Measurements from ENCODE around the gene PPP1R7. TPM values are rescaled to one million over a fixed set of nuclear protein-coding genes. Genes with fewer than 3 reads are reported as not detected.

Gene PPP1R7
- total RNA-seq, 3 donors from 2014 or later = 66.3 to 74.1 (median 73.7) TPM

GRCh38 chr2:241141214-241141770, 9.0 kb upstream of the PPP1R7 start:
- DNase-seq = no peak
- Mint-ChIP-seq H3K27me3 (ENCODE audit: low read depth) (no peaks in the 10 kb centered on the region), H3K9me3 (no peaks in the 10 kb centered on the region), H3K36me3 (ENCODE audit: insufficient read depth) (peaks cover 19% of the 10 kb centered on the region), H3K4me1 (ENCODE audit: low read depth) (no peaks in the 10 kb centered on the region), H3K4me3 (no peak overlapping the region)
- no peak for ATAC-seq

DNA sequence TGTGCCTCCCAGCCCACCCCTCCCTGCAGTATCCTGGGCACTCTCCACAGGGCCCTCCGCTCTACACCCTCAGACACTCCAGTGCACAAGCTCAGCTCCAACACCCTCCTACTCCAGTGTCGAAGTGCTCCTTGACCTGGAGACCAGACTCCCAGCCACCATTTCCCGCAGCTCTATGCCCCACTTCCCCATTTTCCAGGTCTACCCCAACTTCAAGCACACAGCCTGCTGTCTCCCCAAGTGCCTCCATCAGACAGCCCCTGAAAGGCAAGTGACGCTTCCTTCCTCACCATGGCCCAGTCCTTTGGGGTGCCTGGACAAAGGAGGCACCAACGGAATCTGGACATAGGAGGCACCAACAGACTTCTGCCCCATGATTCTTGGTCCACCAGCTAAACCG, 8.2 kb upstream of the PPP1R7 start:
- H3K27me3 Mint-ChIP-seq (ENCODE audit: low read depth) = no peaks in the 10 kb centered on the region
- no peaks in the 10 kb centered on the region for H3K9me3 Mint-ChIP-seq
- H3K4me3 Mint-ChIP-seq = no peak overlapping the region
- H3K36me3 Mint-ChIP-seq (ENCODE audit: insufficient read depth) = peaks cover 19% of the 10 kb centered on the region
- ATAC-seq (no peak), DNase-seq (no peak)
- H3K4me1 Mint-ChIP-seq (ENCODE audit: low read depth) = no peaks in the 10 kb centered on the region

DNA sequence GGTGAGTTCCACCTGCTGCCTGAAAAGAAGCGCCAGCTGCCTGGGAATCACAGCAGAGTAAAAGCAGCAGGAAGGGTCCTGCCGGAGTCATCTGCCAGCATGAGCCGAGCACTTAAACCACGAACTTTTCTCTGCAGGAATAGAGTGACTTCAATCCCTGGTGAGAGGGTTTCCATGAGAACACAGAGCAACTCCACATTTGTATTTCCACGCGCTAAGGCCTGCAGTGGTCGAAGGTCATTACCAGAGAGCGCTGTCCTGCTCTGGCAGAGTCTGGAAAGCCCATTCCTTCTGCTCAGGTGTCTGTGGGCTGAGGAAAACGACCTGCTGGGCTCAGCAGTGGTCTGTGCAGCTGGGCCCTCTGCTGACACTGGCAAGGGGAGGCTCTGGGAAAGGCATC, 7.7 kb upstream of the PPP1R7 start:
- no peaks in the 10 kb centered on the region for H3K9me3 Mint-ChIP-seq
- peaks cover 19% of the 10 kb centered on the region for H3K36me3 Mint-ChIP-seq (ENCODE audit: insufficient read depth)
- DNase-seq (no peak), ATAC-seq (no peak)
- no peak overlapping the region for H3K4me3 Mint-ChIP-seq
- no peaks in the 10 kb centered on the region for H3K27me3 Mint-ChIP-seq (ENCODE audit: low read depth)
- H3K4me1 Mint-ChIP-seq (ENCODE audit: low read depth) = no peaks in the 10 kb centered on the region

- H3K9me3 Mint-ChIP-seq = no peaks in the 10 kb centered on the region
- H3K4me1 Mint-ChIP-seq (ENCODE audit: low read depth) = peaks cover 22% of the 10 kb centered on the region
- H3K27me3 Mint-ChIP-seq (ENCODE audit: low read depth) = no peaks in the 10 kb centered on the region
- H3K36me3 Mint-ChIP-seq (ENCODE audit: insufficient read depth) = peaks cover 10% of the 10 kb centered on the region
- DNase-seq (no peak), ATAC-seq (no peak)
- H3K4me3 Mint-ChIP-seq = no peak overlapping the region
These were observed 4.0 kb upstream of the PPP1R7 start for GRCh38 chr2:241146286-241146685.

DNA sequence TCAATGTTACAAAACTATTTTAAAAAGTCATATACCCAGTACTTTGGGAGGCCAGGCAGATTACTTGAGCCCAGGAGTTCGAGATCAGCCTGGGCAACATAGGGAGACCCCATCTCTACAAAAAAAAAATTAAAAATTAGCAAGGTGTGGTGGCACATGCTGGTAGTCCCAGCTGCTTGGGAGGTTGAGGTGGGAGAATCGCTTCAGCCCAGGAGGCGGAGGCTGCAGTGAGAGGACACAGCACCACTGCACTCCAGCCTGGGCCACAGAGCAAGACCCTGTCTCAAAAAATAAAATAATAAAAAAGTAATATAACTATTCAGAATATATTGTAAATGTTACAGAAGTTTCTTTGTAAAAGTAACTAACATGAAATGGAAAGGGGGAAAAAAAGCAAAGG, 2.9 kb upstream of the PPP1R7 start:
- peaks cover 33% of the 10 kb centered on the region for H3K4me1 Mint-ChIP-seq (ENCODE audit: low read depth)
- peaks cover 4% of the 10 kb centered on the region for H3K36me3 Mint-ChIP-seq (ENCODE audit: insufficient read depth)
- H3K4me3 Mint-ChIP-seq = no peak overlapping the region
- DNase-seq (no peak), ATAC-seq (no peak)
- H3K9me3 Mint-ChIP-seq = no peaks in the 10 kb centered on the region
- no peaks in the 10 kb centered on the region for H3K27me3 Mint-ChIP-seq (ENCODE audit: low read depth)

DNA sequence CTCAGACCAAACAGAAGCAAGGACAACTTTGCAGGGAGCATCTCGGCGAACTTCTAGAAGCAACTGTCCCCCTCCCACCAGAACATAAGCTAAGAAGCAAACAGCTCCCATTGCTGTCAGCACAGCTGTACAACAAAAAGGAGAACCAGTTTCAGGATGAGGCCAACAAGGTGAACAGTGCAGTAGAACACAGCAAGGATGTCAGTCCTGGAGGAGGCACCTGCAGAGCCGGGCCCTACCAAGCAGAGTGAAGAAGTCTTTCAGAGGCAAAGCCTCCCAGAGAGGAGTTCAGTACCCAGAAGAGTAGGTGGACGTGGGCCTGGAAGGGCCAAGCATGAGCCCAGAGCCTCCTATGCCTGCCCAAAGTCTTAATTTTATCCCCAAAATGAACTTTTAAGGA, 2.0 kb upstream of the PPP1R7 start:
- no peaks in the 10 kb centered on the region for H3K27me3 Mint-ChIP-seq (ENCODE audit: low read depth)
- ATAC-seq (no peak), DNase-seq (no peak)
- H3K9me3 Mint-ChIP-seq = no peaks in the 10 kb centered on the region
- peak overlapping the region; percentile 97 for H3K4me3 Mint-ChIP-seq
- H3K4me1 Mint-ChIP-seq (ENCODE audit: low read depth) = peaks cover 36% of the 10 kb centered on the region
- no peaks in the 10 kb centered on the region for H3K36me3 Mint-ChIP-seq (ENCODE audit: insufficient read depth)

GRCh38 chr2:241148891-241149674, 1.2 kb upstream of the PPP1R7 start, which contains the start of gene PASK:
PASK (minus strand) TSS chr2:241149472; CDS start chr2:241143032, 6,440 bp downstream.
- Mint-ChIP-seq H3K27me3 (ENCODE audit: low read depth) (no peaks in the 10 kb centered on the region), H3K9me3 (no peaks in the 10 kb centered on the region), H3K4me3 (peak within 1 kb of the TSS; percentile 97), H3K36me3 (ENCODE audit: insufficient read depth) (no peaks in the 10 kb centered on the region), H3K4me1 (ENCODE audit: low read depth) (peaks cover 40% of the 10 kb centered on the region)
- ATAC-seq (peak; percentile 85 to 87), DNase-seq (peak; percentile 88)

DNA sequence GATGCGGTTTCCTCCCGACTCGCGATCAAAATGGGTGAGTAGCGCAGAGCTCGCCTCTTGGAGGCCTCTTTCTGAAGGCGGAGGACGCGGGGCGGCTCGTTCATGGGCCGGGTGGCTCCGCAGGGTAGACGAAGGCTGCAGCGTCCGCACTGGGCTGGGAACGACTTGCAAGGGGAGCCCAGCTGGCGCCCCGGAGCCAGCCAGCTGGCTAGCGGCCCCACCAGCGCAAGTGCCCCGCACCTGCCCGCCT, 667 bp upstream of the PPP1R7 start:
- no peak for ATAC-seq
- no peaks in the 10 kb centered on the region for H3K36me3 Mint-ChIP-seq (ENCODE audit: insufficient read depth)
- H3K27me3 Mint-ChIP-seq (ENCODE audit: low read depth) = no peaks in the 10 kb centered on the region
- H3K9me3 Mint-ChIP-seq = no peaks in the 10 kb centered on the region
- peak overlapping the region; percentile 97 for H3K4me3 Mint-ChIP-seq
- no peak for DNase-seq
- H3K4me1 Mint-ChIP-seq (ENCODE audit: low read depth) = peaks cover 40% of the 10 kb centered on the region

DNA sequence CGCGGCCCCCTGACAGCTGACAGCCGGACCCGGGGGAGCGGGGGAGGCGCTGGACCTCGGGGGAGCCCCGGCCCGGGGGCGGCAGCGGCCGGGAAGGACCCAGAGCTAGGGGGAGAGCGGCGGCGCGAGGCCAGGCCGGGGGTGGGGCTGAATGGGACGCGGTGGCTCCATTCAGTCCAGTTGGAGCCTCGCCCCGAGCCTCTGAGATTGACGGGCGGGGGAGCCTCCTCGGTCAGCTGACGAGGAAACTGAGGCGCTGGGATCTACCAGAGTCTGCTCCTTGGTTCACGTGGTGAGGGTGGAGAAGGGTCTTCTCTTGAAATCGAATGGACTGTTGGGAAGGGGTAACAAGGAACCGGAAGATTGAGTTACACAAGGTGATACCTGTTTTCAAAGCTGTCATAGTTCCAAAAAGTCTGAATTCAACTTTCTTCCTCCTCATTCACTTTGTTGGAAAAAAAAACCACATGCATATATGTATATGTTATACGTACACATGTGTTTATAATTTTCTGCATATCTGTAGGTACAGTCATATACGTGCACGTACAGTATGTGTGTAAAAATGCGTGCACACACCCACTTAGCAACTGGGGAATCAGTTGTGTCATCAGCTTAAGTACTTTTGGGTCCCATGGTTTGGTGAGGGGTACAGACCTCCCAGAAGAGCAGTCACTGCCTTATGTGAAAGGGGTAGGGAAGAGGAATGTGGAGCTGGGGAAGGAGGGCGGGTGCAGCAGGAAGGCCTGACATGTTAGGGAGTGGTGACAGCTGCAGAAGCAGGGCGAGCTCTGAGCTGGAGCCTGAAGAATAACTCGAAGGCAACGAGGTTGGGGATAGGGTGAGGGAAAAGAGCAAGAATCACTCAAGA, 628 bp downstream of the PPP1R7 start:
- H3K4me1 Mint-ChIP-seq (ENCODE audit: low read depth) = peaks cover 46% of the 10 kb centered on the region
- peak in 1 of 2 donors; percentile 2 for ATAC-seq

GRCh38 chr2:241151934-241152660, 1.8 kb downstream of the PPP1R7 start:
- H3K9me3 Mint-ChIP-seq = no peaks in the 10 kb centered on the region
- ATAC-seq (no peak), DNase-seq (no peak)
- H3K4me3 Mint-ChIP-seq = peak overlapping the region; percentile 97
- H3K36me3 Mint-ChIP-seq (ENCODE audit: insufficient read depth) = no peaks in the 10 kb centered on the region
- H3K27me3 Mint-ChIP-seq (ENCODE audit: low read depth) = no peaks in the 10 kb centered on the region
- peaks cover 52% of the 10 kb centered on the region for H3K4me1 Mint-ChIP-seq (ENCODE audit: low read depth)

More for the DNA sequence above, 628 bp downstream of the PPP1R7 start:
- Mint-ChIP-seq H3K9me3 (no peaks in the 10 kb centered on the region), H3K4me3 (peak overlapping the region; percentile 97), H3K36me3 (ENCODE audit: insufficient read depth) (no peaks in the 10 kb centered on the region), H3K27me3 (ENCODE audit: low read depth) (no peaks in the 10 kb centered on the region)
- DNase-seq = no peak

GRCh38 chr2:241153616-241154015, 3.3 kb downstream of the PPP1R7 start:
- Mint-ChIP-seq H3K4me1 (ENCODE audit: low read depth) (peaks cover 47% of the 10 kb centered on the region), H3K27me3 (ENCODE audit: low read depth) (no peaks in the 10 kb centered on the region), H3K36me3 (ENCODE audit: insufficient read depth) (peaks cover 7% of the 10 kb centered on the region), H3K9me3 (no peaks in the 10 kb centered on the region), H3K4me3 (no peak overlapping the region)
- no peak for DNase-seq
- ATAC-seq = no peak

GRCh38 chr2:241154915-241155314, 4.6 kb downstream of the PPP1R7 start:
- Mint-ChIP-seq H3K4me1 (ENCODE audit: low read depth) (peaks cover 43% of the 10 kb centered on the region), H3K4me3 (no peak overlapping the region), H3K27me3 (ENCODE audit: low read depth) (no peaks in the 10 kb centered on the region), H3K36me3 (ENCODE audit: insufficient read depth) (peaks cover 13% of the 10 kb centered on the region), H3K9me3 (no peaks in the 10 kb centered on the region)
- ATAC-seq = peak; percentile 6 to 21
- no peak for DNase-seq

DNA sequence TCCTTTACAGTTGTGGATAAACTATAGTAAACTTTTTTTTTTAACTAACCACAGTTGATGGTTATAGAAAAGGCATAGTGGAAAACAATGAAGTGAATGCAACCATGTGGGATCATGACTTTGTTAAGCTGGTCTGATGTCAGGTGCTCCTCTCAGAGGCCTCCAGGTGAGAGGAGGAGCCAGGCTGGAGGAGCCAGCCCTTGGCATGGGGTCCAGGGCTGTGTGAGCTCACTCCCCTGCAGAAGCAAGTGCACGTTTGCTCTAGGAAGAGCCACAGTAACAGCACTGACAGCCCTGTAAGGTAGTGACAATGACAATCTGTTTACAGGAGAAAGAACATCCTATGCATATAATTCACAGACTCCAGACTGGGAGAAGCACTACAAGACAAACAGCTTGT, 5.7 kb downstream of the PPP1R7 start:
- H3K9me3 Mint-ChIP-seq = no peaks in the 10 kb centered on the region
- DNase-seq (no peak), ATAC-seq (no peak)
- no peaks in the 10 kb centered on the region for H3K27me3 Mint-ChIP-seq (ENCODE audit: low read depth)
- peaks cover 36% of the 10 kb centered on the region for H3K4me1 Mint-ChIP-seq (ENCODE audit: low read depth)
- peaks cover 13% of the 10 kb centered on the region for H3K36me3 Mint-ChIP-seq (ENCODE audit: insufficient read depth)
- no peak overlapping the region for H3K4me3 Mint-ChIP-seq

DNA sequence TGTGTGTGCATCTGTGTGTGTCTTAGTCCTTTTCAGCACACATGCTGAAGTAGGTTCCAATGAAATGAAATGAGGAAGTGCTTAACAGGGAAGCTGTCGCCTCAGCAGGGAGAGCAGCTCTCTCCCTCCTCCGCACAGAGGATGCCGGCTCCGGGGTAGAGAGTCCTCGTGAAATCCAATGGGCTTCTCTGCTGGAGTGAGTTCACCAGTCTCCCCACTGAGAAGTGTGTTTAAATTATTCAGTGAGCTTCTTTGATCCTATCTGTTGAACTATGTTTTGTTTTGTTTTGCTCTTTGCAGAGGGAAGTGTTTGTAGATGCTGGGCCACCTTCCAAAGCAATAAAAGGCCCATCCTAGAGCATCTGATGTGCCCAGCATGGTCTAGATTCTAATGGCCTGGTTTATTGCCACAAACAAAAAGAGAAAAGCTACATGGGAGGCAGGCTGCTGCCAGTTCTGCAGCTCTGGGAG, 6.7 kb downstream of the PPP1R7 start:
- Mint-ChIP-seq H3K4me3 (no peak overlapping the region), H3K4me1 (ENCODE audit: low read depth) (peaks cover 25% of the 10 kb centered on the region), H3K9me3 (no peaks in the 10 kb centered on the region), H3K27me3 (ENCODE audit: low read depth) (no peaks in the 10 kb centered on the region), H3K36me3 (ENCODE audit: insufficient read depth) (peaks cover 17% of the 10 kb centered on the region)
- ATAC-seq (no peak), DNase-seq (no peak)
